UCSD-AML1 (cell line): ENCODE measurements around the gene TFF1.

Source experiments
- DNase-seq: peaks from one replicate; lab custom pipeline; 2025; ENCODE audit not compliant: unreplicated experiment; lab: John Stamatoyannopoulos, UW

The TFF1 gene

DNA sequence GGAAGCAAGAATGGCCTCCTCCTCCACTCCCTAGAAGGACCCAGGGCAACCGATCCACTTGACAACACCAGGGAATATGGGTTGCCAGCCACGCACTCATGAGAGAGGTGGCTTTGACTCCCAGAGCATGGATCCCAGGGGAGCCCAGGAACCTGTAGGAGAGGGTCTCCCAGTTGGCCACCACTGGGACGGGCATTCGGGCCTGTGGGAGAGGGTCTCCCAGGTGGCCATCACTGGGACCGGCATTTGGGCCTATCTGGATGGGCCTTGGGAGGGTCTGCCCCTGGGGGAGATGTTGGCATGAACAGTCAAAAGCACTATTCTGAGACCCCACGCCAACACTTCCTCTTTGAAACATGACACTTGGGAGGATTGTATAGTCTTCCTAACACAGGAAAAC lies 565 bp downstream of the TFF1 start:
- DNase-seq = no peak

DNA sequence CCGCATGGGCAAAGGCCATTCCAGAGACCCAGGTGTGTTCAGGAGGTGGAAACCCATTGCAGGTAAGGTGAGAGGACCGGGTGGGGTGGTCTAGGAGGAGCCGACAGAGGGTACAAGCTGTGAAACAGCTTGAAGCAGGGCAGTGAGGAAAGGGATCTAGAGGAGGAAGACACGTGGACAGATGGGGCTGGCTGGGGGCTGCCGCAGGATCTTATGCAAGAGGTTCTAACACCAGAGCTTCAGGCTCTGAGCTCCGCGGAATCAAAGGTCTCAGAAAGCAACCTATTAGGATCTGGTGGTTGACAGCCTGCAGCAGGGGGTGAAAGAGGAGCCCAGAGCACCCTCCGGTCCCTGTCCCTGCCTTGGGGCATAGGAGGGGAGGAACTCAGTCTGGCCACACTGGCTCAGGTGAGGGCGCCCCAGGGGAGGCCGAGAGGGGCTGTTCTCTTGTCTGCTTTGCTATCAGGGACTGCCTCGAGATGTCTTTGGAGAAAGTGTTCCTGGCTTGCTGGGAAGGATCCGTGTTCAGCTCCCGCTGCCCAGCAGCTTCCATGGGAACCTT lies 1.9 kb downstream of the TFF1 start:
- DNase-seq = peak; percentile 38

DNA sequence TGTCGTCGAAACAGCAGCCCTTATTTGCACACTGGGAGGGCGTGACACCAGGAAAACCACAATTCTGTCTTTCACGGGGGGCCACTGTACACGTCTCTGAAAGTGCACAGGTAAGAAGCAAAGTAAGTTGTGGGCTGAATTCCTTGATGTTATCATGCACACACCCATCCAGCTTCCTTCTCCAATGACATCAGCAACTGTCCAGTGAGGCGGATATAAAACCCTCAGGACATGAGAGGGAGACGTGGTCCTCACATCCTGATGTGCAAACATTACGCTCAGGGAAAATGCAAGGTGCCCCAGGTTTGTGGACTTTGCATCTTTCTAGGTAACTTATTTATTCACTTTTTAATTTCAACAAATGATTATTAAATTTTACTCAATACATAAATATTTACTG lies 3.0 kb downstream of the TFF1 start:
- DNase-seq = no peak

DNA sequence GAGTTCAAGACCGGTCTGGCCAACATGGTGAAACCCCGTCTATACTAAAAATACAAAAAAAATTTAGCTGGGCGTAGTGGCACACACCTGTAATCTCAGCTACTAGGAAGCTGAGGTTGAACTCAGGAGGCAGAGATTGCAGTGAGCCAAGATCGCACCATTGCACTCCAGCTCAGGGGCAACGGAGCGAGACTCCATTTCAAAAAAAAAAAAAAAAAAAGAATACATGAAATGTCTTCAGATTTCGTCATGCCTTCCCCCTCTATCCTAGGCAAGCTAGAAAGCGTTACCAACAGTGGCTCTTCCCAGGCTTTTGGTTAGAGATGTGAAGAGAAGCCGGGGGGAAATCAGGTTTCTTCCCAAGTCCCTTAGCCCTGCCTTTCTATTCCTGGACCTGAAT lies 3.6 kb downstream of the TFF1 start:
- no peak for DNase-seq

DNA sequence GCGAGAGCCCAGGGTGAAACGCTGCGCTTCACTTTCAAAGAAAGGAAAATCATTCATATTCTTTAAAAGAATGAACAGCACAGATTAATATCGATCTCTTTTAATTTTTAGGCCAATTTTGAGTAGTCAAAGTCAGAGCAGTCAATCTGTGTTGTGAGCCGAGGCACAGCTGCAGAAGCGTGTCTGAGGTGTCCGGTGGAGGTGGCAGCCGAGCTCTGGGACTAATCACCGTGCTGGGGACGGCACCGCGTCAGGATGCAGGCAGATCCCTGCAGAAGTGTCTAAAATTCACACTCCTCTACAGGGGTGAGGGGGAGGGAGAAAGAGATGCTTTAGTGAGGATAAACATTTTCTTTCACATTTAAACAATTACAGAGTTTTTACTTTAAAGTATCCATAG lies 4.1 kb downstream of the TFF1 start:
- DNase-seq = no peak

DNA sequence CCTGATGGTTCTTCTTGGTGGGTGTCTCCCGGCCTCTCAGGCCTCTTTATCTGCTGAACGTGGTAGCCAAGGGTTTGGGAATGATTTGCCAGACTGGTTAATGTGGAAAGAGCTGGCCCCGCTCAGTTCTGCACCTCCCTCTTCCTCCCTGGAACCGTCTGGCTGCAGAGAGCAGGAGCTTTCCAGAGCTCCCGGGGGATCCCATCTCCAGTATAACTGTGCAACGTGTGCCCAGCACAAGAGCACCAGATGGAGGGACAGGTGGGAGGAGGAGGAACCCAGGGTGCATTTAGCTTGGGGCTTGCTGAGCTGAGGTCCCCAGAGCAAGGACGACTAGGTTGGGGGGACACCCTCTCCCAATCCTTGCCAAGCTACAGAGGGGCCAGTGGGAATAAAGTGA lies 5.0 kb downstream of the TFF1 start:
- no peak for DNase-seq

DNA sequence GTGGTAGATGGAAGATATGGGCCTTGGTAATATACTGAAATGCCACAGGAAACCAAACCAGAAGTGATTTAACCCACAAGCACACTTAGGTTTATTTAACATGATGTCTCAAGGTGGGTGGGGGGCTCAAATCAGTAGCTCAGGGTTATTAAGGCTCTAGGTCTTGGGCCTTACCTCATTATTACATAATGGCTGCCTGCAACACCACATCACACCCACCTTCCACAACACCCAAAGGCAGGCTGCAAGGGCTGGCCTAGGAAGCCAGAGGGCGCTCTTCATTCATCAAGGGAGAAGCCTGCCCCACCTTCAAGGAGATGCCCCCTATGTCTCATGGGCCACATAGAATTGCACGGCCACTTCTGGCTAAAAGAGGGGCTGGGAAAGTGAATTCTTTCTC lies 6.0 kb downstream of the TFF1 start:
- no peak for DNase-seq

DNA sequence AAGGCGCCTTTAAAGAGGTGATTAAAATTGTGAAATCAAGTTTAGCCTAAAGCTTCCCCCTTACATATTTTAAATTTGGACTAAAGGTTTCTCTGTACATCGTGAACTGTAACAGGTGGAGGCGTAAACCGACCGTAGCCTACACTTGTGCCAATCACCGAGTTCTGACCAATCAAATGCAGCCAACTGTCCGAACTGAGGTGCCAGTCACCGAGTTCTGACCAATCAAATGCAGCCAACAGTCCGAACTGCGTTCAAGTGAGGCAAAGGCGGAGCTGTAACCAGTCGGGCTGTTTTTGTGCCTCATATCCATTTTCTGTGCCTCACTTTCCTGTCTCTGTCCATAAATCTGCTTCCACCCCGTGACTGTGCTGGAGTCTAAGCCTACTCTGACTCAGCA lies 7.4 kb downstream of the TFF1 start:
- DNase-seq = no peak

DNA sequence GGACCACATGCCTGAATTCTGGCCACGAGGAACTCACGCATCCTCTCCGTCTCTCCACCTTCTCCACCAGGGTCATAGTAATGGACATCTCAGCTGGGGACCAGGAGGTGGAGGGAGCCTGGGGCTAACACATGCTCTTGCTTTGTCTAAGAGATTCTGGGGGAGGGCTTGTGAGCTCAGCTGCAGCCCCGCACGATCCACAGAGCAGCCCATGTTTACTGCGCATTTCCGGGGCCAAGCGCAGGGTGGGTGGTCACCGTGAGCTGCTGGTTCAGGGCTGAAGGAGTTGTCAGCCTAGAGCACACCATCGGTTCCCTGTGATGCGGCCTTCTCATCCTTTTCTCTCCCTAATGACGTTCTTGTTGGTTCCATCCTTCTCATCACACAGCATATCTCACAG lies 8.1 kb downstream of the TFF1 start:
- no peak for DNase-seq

DNA sequence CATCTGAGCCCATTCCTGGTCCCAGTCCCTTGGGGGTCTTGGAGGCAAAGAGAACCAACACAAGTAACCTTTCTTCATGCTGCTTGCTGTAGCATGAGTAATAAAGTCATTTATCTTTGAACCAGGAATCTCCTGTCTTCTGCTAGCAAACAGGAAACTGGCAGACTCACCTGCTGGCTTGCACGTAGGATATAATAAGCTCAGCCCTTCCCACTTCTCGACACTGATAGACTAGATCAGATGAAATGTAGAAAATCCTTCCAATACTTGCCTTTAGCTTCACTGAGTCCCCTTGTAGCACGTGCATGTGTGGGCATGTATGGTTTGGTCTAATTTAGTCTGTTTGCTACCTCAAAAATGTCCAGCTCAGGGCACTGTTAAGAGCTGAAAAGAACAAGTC lies 9.0 kb downstream of the TFF1 start:
- DNase-seq = no peak

DNA sequence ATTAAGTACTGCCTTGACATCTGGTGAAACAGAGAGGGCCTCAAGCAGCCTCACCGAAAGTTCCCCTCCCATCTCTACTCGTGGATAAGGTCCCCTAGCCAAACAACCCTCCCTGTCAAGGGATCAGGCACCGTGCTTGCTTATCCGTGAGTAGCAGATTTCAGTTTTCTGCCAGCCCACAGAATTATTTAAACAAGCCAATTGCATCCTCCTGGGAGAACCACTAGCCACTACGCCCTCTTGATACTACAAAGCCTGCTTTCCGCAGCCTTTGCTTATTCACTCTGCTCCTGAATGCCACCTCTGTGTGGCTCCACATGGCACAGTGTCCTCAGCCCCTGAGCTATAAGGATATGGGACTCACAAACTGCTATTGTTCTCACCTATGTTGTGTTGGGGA lies 9.7 kb downstream of the TFF1 start:
- no peak for DNase-seq

DNA sequence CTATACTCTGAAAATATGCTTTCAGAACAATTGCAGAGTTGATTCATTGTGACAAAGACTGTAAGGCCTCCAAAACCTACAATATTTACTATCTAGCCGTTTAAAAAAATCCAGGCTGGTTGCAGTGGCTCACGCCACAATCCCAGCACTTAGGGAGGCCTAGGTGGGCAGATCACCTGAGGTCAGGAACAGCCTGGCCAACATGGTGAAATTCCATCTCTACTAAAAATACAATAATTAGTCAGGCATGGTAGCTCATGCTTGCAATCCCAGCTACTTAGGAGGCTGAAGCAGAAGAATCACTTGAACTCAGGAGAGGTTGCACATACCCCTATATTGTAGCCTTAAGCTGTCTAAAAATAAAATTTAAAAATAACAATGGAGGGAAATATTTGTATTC lies 10.3 kb downstream of the TFF1 start:
- DNase-seq = no peak

DNA sequence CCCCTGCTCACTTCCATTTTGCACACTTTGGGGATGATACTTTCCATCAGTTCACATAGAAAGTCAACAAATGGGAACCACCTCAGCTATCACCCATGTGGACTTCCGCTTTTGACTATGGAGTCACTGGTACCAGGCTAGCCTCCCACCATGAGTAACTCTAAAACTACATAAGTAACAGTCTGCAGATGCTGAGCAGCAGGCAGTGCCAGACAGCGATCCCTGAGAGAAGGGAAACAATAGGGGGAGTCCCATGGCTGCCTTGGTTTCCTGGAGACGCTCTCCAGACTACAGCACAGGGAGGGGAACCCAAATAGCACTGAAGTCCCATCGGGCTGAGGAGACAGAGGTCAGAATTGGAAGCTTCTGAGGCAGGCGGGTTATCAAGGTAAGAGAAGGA lies 12.7 kb downstream of the TFF1 start:
- DNase-seq = no peak

DNA sequence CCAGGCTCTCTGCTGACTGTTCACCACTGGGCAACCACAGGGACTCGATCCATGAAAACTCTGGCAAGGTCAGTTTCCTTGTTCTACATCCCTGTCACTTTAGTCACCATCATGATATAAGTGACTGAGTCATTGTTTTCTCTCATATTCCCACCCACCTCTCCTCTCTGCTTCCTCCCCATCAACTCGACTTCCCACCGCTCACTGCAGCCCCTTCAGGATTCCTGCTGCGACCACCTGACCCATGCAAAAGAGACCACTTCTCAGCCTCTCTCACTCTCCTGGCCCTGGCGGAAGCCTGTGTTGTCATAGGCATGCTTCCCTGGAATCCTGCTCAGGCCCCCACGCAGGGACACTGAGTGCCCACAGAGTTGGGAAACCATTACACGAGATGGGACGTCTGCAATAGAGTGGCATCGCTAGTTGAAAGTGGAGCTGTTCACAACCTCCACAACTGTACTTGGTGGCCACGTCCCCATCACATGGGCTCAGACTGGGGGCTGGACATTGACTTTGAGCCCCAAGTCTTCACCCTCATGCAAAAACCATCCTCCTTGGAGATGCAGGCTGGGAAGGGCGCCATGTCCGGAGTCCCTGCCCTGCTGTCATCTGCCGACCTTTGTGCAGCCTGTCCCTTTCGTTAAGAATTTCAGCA lies 13.8 kb downstream of the TFF1 start:
- DNase-seq = no peak

DNA sequence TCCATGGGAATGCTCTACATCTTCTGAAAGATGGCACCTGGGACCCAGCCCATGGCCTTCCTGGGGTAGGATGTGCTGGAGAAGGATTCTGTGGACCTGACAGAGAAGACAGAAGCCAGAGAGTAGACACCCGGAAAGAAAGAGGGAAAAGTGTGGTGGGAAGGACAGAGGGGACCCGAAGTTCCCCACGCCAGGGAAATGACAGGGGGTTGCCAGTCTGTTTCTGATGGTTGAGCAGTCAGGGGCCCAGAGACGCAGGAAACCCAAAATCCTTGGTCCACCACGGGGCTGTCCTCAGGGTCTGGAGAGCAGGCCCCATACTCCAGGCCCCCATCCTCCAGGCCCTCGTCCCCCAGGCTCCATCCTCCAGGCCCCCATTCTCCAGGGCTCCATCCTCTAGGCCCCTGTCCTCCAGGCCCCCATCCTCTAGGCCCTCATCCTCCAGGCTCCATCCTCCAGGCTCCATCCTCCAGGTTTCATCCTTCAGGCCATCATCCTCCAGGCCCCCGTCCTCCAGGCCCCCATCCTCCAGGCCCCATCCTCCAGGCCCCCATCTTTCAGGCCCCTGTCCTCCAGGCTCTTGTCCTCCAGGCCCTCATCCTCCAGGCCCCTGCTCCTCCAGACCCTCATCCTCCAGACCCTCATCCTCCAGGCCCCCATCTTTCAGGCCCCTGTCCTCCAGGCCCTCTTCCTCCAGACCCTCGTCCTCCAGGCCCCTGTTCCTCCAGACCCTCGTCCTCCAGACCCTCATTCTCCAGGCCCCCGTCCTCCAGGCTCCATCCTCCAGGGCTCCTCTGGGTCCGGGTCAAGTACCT lies 14.5 kb downstream of the TFF1 start:
- no peak for DNase-seq

DNA sequence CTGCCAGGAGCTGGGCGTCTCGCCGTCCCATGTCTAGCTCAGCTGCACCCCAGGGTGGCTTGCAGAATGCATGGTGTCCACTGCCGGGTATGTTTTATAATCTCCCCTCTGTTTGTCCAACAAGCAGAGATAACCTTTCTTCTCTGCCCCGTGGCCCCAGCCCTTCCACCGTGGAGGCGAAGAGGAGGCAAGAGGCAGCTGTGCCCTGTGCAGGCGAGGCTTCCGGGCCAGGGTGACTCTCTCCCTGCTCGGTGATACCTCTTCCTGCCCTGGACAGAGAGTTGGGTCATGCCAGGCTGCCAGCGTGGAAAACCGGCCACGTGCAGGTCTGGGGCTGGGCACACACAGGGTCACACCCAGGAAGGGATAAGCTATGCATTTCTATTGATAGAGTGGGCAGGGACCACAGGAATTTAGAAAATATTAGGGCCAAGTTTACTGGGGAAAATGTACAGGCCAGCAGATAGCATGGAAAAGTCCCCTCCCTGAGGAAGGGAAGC lies 15.4 kb downstream of the TFF1 start, which contains the start of gene TFF2:
Gene TFF2, minus strand, starts transcription at position 68 of the 500 bp plus-strand sequence. Its CDS starts 37 bp downstream, at position 31.
- DNase-seq = no peak

DNA sequence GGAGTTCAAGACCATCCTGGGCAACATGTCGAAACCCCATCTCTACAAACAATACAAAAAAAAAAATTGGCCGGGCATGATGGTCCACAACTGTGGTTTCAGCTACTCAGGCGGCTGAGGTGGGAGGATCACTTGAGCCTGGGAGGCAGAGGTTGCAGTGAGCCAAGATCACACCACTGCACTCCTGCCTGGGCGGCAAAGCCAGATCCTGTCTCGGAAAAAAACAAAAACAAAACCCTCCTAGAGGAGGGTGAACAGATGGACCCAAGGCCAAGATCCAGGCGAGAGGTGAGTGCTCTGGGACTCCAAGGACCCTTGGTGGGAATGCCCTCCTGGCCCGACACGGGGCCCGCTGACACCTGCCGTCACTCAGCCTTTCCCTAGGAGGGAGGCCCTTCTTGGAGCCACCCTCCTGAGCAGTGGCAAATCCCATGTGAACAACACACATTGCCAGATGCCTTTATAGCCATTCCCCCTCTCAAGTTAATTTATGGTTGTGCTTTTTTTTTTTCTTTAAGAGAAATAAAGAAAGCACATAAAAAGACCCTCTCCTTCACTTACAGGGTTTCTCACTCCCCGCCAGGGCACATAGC lies 15.9 kb downstream of the TFF1 start:
- no peak for DNase-seq

DNA sequence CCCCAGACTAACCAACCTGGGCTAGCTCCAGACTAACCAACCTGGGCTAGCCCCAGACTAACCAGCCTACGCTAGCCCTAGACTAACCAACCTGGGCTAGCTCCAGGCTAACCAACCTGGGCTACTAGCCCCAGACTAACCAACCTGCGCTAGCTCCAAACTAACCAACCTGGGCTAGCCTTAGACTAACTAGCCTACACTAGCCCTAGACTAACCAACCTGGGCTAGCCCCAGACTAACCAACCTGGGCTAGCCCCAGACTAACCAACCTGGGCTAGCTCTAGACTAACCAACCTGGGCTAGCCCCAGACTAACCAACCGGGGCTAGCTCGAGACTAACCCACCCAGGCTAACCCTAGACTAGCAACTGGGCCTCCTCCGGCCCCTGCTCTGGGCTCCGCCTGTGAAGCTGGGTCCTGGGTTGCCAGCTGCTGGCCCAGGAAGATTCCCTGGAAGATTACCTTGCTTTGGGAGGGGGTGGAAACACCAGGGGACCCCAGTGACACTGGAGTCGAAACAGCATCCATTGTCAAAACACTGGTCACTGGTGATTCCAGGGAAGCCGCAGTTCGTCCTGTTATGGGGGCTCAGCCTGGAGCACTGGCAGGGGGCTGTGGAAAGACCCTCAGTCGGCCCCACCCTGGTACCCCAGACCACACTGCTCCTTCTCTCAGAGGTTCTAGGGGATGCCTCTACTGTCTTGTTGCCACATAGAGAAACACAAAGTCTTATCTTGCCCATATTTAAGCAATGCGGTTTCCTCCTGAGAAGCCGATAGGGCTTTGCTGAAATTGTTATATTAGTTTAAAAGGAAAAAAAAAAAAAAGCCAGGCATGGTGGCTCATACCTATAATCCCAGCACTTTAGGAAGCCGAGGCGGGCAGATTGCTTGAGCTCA lies 16.7 kb downstream of the TFF1 start:
- no peak for DNase-seq

DNA sequence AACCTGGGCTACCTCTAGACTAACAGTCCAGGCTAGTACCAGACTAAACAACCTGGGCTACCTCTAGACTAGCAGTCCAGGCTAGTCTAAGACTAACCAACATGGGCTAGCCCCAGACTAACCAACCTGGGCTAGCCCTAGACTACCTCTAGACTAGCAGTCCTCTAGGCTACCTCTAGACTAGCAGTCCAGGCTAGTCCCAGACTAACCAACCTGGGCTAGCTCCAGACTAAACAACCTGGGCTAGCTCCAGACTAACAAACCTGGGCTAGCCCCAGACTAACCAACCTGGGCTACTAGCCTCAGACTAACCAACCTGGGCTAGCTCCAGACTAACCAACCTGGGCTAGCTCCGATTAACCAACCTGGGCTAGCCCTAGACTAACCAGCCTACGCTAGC lies 17.6 kb downstream of the TFF1 start:
- DNase-seq = no peak

DNA sequence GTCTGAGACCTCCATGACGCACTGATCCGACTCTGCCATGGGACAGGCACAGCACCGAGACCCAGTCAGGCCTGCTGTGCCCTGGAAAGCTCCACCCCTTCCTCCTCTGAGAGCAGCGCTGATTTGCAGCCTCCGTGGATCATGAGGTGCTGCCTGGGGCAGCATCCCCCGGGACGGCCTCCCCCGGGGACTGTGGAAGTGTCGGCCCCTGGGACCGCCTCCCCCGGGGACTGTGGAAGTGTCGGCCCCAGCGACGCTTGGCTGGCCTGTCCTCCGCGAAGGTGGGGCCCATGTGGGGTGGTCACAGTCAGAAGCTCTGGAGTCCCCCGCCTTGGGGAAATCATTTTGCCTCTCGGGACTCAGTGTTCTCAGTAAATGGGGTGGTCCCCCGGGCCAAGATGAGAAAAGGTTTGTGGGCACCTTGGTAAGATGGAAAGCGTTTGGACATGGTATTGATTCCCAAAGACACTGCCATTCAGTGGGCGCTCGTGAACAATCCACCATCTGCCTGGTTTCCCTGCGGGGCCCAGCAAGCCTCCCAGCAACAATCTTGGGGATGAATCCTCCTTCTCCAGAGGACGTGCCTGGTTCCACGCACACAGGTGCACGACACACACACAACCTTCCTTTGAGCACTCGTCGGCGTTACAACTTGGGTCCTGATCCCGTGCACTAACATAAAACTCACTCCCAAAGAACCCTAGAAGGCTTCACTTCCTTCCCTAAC lies 18.6 kb downstream of the TFF1 start:
- DNase-seq = no peak
